Adrenal gland (tissue), 5 donors: ENCODE measurements around the gene SERPINB7.

Source experiments
- CTCF ChIP-seq, 6 experiments: fragments of 450-650 bp in 4 of 6; fragments of 200-600 bp in 2 of 6; sonication (generic) in 1 of 6; IDR thresholded peaks; 1 replicate in 5 of 6; 2 replicates in 1 of 6; pipeline versions ENCODE4 v1.5.1 to v1.8.0; 2016 to 2021; ENCODE audit warnings: antibody characterized with exemption in 6 of 6, mild to moderate bottlenecking in 2 of 6, moderate library complexity in 1 of 6
- POLR2A ChIP-seq, 2 donors: fragments of 450-650 bp; IDR thresholded peaks; one replicate each; pipeline ENCODE4 v1.6.1; 2017; ENCODE audit warnings: antibody characterized with exemption in 2 of 2, mild to moderate bottlenecking in 2 of 2, moderate library complexity in 1 of 2
- donor health status: DM: no; HTN: no; CAD: no.

- TF ChIP-seq CTCF (IDR thresholded peaks at IDR 0.05) (no peak), POLR2A (IDR thresholded peaks at IDR 0.05) (no peak)
Observed at GRCh38 chr18:63799189-63799588, 24.0 kb downstream of the SERPINB7 start.
